Retinal pigment epithelial cell (primary cell): ENCODE results near the gene HBQ1.
A peak's percentile ranks its signal among the peaks of the same experiment; 100 is the strongest.

Experiments used
- DNase-seq: peaks from one replicate; pipeline ENCODE4 v3.0.0-alpha.2; 2010; ENCODE audit warnings: low read depth
- H3K4me3 ChIP-seq: 2 replicates; pipeline ENCODE4 v1.5.1; 2011; ENCODE audit warnings: mild to moderate bottlenecking, low read length, control low read depth, moderate library complexity
- TF ChIP-seq, protein P1 (sequence below): conservative IDR thresholded peaks from 2 replicates; pipeline ENCODE4 v1.5.1; 2011; ENCODE audit warnings: low read depth, low read length, control low read depth, inconsistent platforms

The HBQ1 gene

DNA sequence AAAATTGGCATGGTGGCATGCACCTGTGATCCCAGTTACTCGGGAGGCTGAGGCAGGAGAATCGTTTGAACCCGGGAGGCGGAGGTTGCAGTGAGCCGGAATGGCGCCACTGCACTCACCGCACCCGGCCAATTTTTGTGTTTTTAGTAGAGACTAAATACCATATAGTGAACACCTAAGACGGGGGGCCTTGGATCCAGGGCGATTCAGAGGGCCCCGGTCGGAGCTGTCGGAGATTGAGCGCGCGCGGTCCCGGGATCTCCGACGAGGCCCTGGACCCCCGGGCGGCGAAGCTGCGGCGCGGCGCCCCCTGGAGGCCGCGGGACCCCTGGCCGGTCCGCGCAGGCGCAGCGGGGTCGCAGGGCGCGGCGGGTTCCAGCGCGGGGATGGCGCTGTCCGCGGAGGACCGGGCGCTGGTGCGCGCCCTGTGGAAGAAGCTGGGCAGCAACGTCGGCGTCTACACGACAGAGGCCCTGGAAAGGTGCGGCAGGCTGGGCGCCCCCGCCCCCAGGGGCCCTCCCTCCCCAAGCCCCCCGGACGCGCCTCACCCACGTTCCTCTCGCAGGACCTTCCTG lies at the start of gene HBQ1:
TSS of gene HBQ1 (plus strand) at position 359 of the 575 bp plus-strand sequence. CDS start at position 387, 28 bp downstream.
- no peak for DNase-seq
- H3K4me3 ChIP-seq: peak within 1 kb of the TSS; percentile 33
- TF ChIP-seq, protein P1, sequence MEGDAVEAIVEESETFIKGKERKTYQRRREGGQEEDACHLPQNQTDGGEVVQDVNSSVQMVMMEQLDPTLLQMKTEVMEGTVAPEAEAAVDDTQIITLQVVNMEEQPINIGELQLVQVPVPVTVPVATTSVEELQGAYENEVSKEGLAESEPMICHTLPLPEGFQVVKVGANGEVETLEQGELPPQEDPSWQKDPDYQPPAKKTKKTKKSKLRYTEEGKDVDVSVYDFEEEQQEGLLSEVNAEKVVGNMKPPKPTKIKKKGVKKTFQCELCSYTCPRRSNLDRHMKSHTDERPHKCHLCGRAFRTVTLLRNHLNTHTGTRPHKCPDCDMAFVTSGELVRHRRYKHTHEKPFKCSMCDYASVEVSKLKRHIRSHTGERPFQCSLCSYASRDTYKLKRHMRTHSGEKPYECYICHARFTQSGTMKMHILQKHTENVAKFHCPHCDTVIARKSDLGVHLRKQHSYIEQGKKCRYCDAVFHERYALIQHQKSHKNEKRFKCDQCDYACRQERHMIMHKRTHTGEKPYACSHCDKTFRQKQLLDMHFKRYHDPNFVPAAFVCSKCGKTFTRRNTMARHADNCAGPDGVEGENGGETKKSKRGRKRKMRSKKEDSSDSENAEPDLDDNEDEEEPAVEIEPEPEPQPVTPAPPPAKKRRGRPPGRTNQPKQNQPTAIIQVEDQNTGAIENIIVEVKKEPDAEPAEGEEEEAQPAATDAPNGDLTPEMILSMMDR: peak; percentile 38

DNA sequence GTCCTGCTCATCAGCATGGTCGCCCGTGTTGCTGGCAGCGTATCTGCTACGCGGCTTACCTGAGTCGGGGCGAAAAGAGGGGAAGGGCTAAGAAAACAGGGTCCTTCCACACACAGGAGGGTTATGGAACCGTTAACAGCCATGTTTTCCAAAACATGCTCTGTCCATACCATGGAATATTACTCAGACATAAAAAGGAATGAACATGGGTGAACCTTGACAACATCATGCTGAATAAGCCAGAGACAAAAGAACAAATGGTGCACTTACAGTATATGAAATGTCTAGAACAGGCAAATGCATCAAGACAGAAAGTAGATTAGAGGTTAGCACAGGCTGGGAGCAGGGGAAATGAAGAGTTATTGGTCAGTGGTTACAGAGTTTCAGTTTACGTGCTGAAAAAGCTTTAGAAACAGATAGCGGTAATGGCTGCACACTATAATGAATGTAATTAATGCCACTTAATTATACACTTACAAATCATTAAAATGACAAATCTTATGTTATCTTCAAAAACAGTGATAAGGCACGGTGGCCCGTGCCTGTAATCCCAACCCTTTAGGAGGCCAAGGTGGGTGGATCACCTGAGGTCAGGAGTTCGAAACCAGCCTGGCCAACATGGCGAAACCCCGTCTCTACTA lies 49.6 kb upstream of the HBQ1 start:
- H3K4me3 ChIP-seq: no peak overlapping the region
- no peak for DNase-seq
- TF ChIP-seq, protein P1: no peak

DNA sequence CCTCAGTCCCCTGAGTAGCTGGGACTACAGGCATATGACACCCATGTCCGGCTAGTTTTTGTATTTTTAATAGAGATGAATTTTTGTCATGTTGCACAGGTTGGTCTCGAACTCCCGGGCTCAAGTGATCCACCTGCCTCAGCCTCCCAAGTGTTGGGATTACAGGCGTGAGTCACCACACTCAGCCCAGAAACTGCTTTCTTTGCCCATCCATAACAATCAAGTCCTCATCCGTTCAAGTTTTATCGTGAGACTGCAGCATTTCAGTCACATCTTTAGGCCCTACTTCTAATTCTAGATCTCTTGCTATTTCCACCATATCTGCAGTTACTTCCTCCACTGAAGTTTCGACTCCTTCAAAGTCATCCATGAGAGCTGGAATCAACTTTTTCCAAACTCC lies 48.1 kb upstream of the HBQ1 start:
- TF ChIP-seq, protein P1: no peak
- H3K4me3 ChIP-seq: no peak overlapping the region
- DNase-seq: no peak

DNA sequence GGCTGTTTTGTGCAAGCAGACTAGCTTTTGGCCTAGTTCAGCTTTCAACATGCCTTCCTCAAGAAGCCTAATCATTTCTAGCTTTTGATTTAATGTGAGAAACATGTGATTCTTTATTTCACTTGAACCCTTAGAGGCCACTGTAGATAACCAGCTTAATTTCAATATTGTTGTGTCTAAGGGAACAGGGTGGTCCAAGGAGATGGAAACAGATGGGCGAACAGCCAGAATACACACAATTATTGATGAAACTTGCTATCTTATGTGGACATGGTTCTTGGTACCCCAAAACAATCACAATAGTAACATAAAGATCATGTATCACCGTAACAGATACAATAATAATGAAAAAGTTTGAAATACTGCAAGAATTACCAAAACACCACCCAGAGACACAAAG lies 46.5 kb upstream of the HBQ1 start:
- TF ChIP-seq, protein P1: no peak
- no peak overlapping the region for H3K4me3 ChIP-seq
- no peak for DNase-seq

DNA sequence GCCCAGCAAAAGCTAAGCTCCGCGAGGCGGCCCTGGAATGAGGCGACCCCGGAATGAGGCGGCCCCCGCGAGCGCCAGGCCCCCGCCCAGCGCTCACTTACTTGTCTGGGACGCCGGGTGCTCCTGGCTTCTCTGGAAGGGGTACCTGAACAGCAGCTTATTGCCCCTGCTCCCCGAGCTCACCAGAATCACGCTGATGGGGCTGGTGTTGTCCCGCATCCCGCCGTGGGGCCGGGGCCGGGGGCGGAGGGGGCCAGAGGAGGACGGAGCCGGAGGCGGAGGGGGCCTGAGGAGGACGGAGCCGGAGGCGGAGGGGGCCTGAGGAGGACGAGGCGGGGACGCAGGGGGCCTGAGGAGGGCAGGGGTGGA lies 42.2 kb upstream of the HBQ1 start:
- TF ChIP-seq, protein P1: no peak
- DNase-seq: no peak
- H3K4me3 ChIP-seq: peak overlapping the region; percentile 69

DNA sequence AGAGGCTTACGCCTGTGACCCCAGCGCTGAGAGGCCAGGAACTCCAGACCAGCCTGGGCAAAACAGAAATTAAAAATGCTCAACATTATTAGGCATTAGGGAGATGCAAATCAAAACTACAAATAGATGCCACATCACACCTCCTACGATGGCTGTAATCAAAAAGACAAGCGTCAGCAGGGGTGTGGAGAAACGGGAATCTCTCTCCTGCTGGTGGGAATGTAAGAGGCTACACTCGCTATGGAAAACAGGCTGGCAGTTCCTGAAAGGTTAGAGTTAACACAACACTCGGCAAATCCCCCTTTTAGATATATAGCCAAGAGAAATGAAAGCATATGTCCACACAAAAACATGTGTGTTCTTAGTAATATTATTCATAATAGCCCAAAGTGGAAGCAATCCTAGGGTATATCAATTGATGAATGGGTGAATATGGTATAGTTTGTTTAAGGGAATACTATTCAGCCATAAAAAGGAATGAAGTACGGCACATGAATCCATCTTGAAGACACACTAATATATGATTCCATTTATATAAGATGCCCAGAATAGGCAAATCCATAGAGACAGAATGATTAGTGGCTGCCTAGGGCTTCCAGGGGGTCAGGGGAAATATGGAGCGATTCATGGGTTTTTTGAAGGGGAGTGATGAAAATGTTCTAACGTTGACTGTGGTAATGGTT lies 39.9 kb upstream of the HBQ1 start:
- H3K4me3 ChIP-seq: no peak overlapping the region
- TF ChIP-seq, protein P1: no peak

DNA sequence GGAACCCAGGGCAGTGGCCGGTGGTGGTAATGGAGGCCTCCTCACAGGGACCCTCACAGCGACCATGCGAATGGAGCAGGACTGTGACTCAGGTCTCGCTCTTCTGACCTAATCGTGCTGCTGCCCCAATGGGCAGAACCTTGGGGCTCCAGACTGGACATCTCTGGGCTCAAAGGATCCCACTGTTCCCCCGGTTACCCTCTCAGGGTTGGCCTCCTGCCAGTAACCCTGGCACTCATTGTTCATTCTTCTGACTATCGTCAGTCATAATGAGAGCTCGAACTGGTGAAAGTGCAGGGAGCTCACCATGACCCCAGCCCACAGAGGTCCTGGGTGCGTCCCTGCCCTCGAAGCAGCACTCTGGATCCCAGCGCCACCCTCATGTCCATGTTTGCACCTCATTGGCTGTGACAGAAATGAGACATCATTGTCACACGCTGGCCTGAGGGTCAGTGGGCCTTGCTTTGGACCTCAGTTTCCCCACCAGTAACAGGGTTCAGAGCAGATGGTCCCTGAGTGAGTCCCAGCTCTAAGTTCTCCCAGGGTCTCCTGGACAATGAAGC lies 37.8 kb upstream of the HBQ1 start:
- no peak for DNase-seq
- TF ChIP-seq, protein P1: no peak
- H3K4me3 ChIP-seq: no peak overlapping the region

More for the DNA sequence above, 39.9 kb upstream of the HBQ1 start:
- no peak for DNase-seq
